Measurements from ENCODE around the gene ZSWIM6. TPM values are rescaled to one million over a fixed set of nuclear protein-coding genes. Genes with fewer than 3 reads are reported as not detected.

ZSWIM6 gene
- total RNA-seq, 1 donor from 2014 or later: 21.2 TPM

DNA sequence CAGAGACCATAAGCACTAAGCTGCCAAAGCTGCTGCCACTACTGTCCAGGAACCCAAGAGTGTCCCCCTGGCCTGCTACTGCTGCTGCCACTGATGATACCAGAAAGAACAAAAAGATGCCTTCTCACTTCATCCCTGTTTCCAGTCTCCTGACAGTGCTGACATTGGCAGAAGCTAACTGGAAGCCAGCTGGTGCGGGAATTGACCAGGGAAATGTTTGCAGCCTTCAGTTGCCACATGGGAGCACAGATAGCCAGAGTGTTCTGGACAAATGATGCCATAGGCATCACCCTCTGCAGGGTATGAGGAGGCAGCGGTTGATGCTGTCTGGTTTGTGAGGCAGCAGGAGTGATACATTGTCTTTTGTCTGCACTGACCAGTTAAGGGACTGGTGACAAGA is 258.4 kb downstream of the ZSWIM6 start:
- no peak for DNase-seq (ENCODE audit: low spot score)

- no peak for DNase-seq (ENCODE audit: low spot score)
Measured at GRCh38 chr5:61591859-61592258, 259.8 kb downstream of the ZSWIM6 start.

GRCh38 chr5:61595426-61595825 is 263.4 kb downstream of the ZSWIM6 start:
- DNase-seq (ENCODE audit: low spot score): no peak

Other genes starting within 250 kb of the ZSWIM6 start
- 47.7 TPM for gene SMIM15, start 169.8 kb upstream of the ZSWIM6 start, total RNA-seq (ENCODE audit: insufficient read depth, low replicate concordance)

Data from umbilical cord (tissue), 2 donors.